ENCODE measurements around the gene KRTAP1-5. TPM values are rescaled to one million over a fixed set of nuclear protein-coding genes. Genes with fewer than 3 reads are reported as not detected.
"Not testable (repeated sequence)": the region's sequence is repeated elsewhere in the genome, so short reads cannot be mapped to it uniquely, and the experiment has no call there.

The KRTAP1-5 gene
- polyA plus RNA-seq, 12 donors: not detected

- DNase-seq: no peak
These were observed 18.2 kb downstream of the KRTAP1-5 start, which contains the start of gene KRTAP3-1 for GRCh38 chr17:41008811-41009210. TSS of gene KRTAP3-1 (minus strand) at chr17:41009128. CDS start at chr17:41009074, 54 bp downstream.

- no peak for DNase-seq
These were observed 22.6 kb downstream of the KRTAP1-5 start for GRCh38 chr17:41004397-41004796.

DNA sequence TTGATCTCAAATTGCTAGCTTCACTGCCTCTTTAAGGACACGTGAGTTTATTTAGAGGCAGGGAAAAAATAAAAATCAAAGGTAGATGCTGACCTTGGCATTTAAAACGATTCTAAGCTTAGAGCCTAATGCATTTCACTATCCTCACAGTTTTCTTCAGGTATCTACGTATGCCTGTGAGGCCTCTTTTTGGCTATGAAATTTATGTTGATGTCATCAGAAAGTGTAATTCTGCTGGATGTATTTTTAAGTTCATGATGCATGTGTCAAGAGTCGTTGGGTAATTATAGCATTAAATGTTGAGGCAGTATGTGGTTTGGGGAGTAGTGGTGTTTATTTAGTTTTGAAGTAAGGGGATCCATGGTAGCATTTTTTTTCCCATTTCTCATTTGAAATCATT, 23.1 kb downstream of the KRTAP1-5 start:
- DNase-seq: no peak

- DNase-seq: no peak
These were observed 24.2 kb downstream of the KRTAP1-5 start for GRCh38 chr17:41002814-41003213.

- DNase-seq: no peak
These were observed 25.2 kb downstream of the KRTAP1-5 start for GRCh38 chr17:41001795-41002194.

GRCh38 chr17:40999563-40999962, 27.4 kb downstream of the KRTAP1-5 start, which contains the start of gene KRTAP3-2:
TSS of gene KRTAP3-2 (minus strand) at chr17:40999906. CDS start at chr17:40999853, 53 bp downstream.
- not testable (repeated sequence) for DNase-seq

GRCh38 chr17:40997361-40997760, 29.6 kb downstream of the KRTAP1-5 start:
- no peak for DNase-seq

GRCh38 chr17:40996829-40997228, 30.2 kb downstream of the KRTAP1-5 start:
- DNase-seq: no peak

DNA sequence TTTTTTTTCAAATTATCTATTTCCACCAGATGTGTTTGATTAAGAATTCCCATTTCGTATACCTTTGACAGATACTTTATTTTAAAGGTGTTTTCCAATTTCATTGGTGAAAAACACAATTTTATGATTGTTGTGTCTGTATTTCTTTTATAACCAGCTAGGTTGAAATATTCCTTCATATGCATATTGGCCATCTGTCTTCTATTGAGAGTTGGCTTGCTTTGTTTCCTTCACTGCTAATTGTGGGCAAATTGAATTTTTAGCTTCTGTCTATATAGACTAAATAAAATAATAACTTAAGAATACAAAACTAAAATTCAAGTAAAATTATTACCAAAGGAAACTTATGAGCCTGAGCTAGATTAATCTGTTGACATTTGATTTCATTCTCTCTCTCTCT, 31.9 kb downstream of the KRTAP1-5 start:
- DNase-seq: no peak

GRCh38 chr17:40993839-40994238, 33.2 kb downstream of the KRTAP1-5 start, which contains the start of gene KRTAP3-3:
TSS of gene KRTAP3-3 (minus strand) at chr17:40994164. CDS start at chr17:40994097, 67 bp downstream.
- no peak for DNase-seq

- no peak for DNase-seq
These were observed 33.9 kb downstream of the KRTAP1-5 start for GRCh38 chr17:40993084-40993483.

DNA sequence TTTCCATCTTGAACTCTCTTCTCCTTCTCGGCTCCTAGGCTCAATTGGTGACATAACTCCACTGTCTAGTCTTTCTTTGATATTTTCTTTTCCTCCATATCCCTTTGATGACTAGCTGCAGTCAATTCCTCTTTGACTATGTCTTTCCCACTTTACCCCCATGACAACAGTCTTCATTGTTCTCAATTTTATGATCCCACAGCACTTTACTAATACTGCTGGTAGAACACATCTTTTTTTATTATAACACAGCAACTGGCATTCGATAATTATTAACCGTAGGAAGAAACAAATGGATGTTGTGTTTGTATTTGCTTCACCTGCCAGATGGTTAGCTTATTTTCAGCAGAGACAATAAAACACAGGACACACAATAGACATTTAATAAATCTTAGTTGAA, 34.3 kb downstream of the KRTAP1-5 start:
- no peak for DNase-seq

DNA sequence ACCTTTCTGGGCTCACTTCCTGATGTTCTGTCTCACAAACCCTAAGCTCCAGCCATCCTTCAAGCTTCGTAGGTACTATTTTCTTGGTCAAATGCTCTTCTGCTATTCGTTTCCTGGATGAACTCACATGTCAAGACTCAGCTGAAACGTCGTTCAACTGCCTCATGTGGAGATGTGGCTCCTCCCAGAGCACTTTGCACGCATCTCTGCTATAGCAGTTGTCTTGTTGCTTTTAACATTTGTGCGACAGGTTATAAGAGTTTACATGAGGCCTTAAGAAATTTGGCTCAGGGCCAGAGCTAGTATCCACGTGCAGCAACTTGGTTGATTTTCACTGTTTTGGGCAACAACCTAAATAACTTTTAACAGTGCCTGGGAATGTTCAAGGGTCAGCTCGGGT, 40.1 kb downstream of the KRTAP1-5 start:
- no peak for DNase-seq

- DNase-seq: no peak
These were observed 42.8 kb downstream of the KRTAP1-5 start, which contains the start of gene KRT40 for GRCh38 chr17:40984226-40984625. TSS of gene KRT40 (minus strand) at chr17:40984326. CDS start at chr17:40984273, 53 bp downstream.

DNA sequence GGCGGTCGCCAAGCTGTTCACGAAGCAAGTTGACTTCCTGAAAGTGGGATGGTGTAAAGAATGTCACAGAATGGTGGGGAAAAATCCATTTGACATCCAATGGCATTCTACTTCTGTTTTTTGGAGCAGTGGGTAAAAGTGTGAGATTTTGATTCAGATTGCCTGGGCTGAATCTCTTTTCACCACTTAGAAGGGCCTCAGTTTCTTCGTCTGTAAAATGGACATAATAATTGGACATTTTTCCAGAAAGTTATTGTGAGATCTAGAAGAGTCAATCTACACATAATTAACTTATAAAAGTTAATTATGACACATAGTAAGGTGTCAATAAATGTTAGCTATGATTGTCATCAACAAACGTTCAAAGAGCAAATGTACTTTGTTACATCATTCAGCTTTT, 45.9 kb downstream of the KRTAP1-5 start:
- DNase-seq: no peak

- peak; percentile 80 for DNase-seq
These were observed 46.4 kb downstream of the KRTAP1-5 start for GRCh38 chr17:40980596-40980995.

GRCh38 chr17:40980117-40980516, 46.9 kb downstream of the KRTAP1-5 start:
- no peak for DNase-seq

GRCh38 chr17:40978575-40979151, 48.3 kb downstream of the KRTAP1-5 start:
- DNase-seq: no peak

Other genes starting within 250 kb of the KRTAP1-5 start
- gene KRT27, start 244.7 kb downstream of the KRTAP1-5 start, polyA plus RNA-seq (ENCODE audit: insufficient read length in 12 of 12): not detected
- not detected for gene KRT28, start 227.2 kb downstream of the KRTAP1-5 start, polyA plus RNA-seq (ENCODE audit: insufficient read length in 12 of 12)
- gene KRT10, start 204.6 kb downstream of the KRTAP1-5 start, polyA plus RNA-seq (ENCODE audit: insufficient read length in 12 of 12): 1,000 to 10,000 TPM in 1 of 12 donors, 100 to 1,000 TPM in 2, 10 to 100 TPM in 8, not detected in 1; 26.9 to 1,201 (median 45.0) TPM
- 1 to 10 TPM in 1 of 12 donors, under 1 TPM in 6, not detected in 5; 0.07 to 2.8 (median 0.31) TPM for gene KRT12, start 160.0 kb downstream of the KRTAP1-5 start, polyA plus RNA-seq (ENCODE audit: insufficient read length in 12 of 12)
- 1 to 10 TPM in 1 of 12 donors, under 1 TPM in 4, not detected in 7; 0.07 to 1.9 (median 0.22) TPM for gene KRT20, start 142.0 kb downstream of the KRTAP1-5 start, polyA plus RNA-seq (ENCODE audit: insufficient read length in 12 of 12)
- 10 to 100 TPM in 3 of 12 donors, under 1 TPM in 6, not detected in 3; 0.12 to 25.1 (median 0.44) TPM for gene KRT23, start 89.6 kb downstream of the KRTAP1-5 start, polyA plus RNA-seq (ENCODE audit: insufficient read length in 12 of 12)
- 10 to 100 TPM in 1 of 12 donors, 1 to 10 TPM in 9, not detected in 2; 2.3 to 12.3 (median 6.3) TPM for gene KRT39, start 60.3 kb downstream of the KRTAP1-5 start, polyA plus RNA-seq (ENCODE audit: insufficient read length in 12 of 12)
- 10 to 100 TPM in 5 of 12 donors, 1 to 10 TPM in 5, not detected in 2; 3.1 to 16.4 (median 11.0) TPM for gene KRT40, start 42.9 kb downstream of the KRTAP1-5 start, polyA plus RNA-seq (ENCODE audit: insufficient read length in 12 of 12)
- not detected for gene KRTAP3-3, start 33.0 kb downstream of the KRTAP1-5 start, polyA plus RNA-seq (ENCODE audit: insufficient read length in 12 of 12)
- 1 to 10 TPM in 4 of 12 donors, under 1 TPM in 5, not detected in 3; 0.22 to 1.4 (median 0.86) TPM for gene KRTAP3-2, start 27.3 kb downstream of the KRTAP1-5 start, polyA plus RNA-seq (ENCODE audit: insufficient read length in 12 of 12)
- not detected for gene KRTAP3-1, start 18.1 kb downstream of the KRTAP1-5 start, polyA plus RNA-seq (ENCODE audit: insufficient read length in 12 of 12)
- gene KRTAP1-4, start 3.0 kb upstream of the KRTAP1-5 start, polyA plus RNA-seq (ENCODE audit: insufficient read length in 12 of 12): not detected
- not detected for gene KRTAP1-3, start 7.7 kb upstream of the KRTAP1-5 start, polyA plus RNA-seq (ENCODE audit: insufficient read length in 12 of 12)
- not detected for gene KRTAP1-1, start 14.2 kb upstream of the KRTAP1-5 start, polyA plus RNA-seq (ENCODE audit: insufficient read length in 12 of 12)
- gene KRTAP2-1, start 20.1 kb upstream of the KRTAP1-5 start, polyA plus RNA-seq (ENCODE audit: insufficient read length in 12 of 12): not detected
- gene KRTAP2-2, start 28.0 kb upstream of the KRTAP1-5 start, polyA plus RNA-seq (ENCODE audit: insufficient read length in 12 of 12): not detected
- under 1 TPM in 2 of 12 donors, not detected in 10; 0.49 to 0.57 TPM for gene KRTAP2-3, start 32.9 kb upstream of the KRTAP1-5 start, polyA plus RNA-seq (ENCODE audit: insufficient read length in 12 of 12)
- not detected for gene KRTAP2-4, start 38.7 kb upstream of the KRTAP1-5 start, polyA plus RNA-seq (ENCODE audit: insufficient read length in 12 of 12)
- gene KRTAP4-7, start 56.9 kb upstream of the KRTAP1-5 start, polyA plus RNA-seq (ENCODE audit: insufficient read length in 12 of 12): not detected
- not detected for gene KRTAP4-8, start 70.9 kb upstream of the KRTAP1-5 start, polyA plus RNA-seq (ENCODE audit: insufficient read length in 12 of 12)
- not detected for gene KRTAP4-16, start 75.0 kb upstream of the KRTAP1-5 start, polyA plus RNA-seq (ENCODE audit: insufficient read length in 12 of 12)
- gene KRTAP4-9, start 78.2 kb upstream of the KRTAP1-5 start, polyA plus RNA-seq (ENCODE audit: insufficient read length in 12 of 12): not detected
- gene KRTAP4-11, start 91.2 kb upstream of the KRTAP1-5 start, polyA plus RNA-seq (ENCODE audit: insufficient read length in 12 of 12): not detected
- gene KRTAP4-12, start 97.0 kb upstream of the KRTAP1-5 start, polyA plus RNA-seq (ENCODE audit: insufficient read length in 12 of 12): not detected
- not detected for gene KRTAP4-6, start 113.3 kb upstream of the KRTAP1-5 start, polyA plus RNA-seq (ENCODE audit: insufficient read length in 12 of 12)
- gene KRTAP4-5, start 122.6 kb upstream of the KRTAP1-5 start, polyA plus RNA-seq (ENCODE audit: insufficient read length in 12 of 12): not detected
- not detected for gene KRTAP4-4, start 133.5 kb upstream of the KRTAP1-5 start, polyA plus RNA-seq (ENCODE audit: insufficient read length in 12 of 12)
- gene KRTAP4-3, start 141.0 kb upstream of the KRTAP1-5 start, polyA plus RNA-seq (ENCODE audit: insufficient read length in 12 of 12): not detected
- not detected for gene KRTAP4-2, start 151.0 kb upstream of the KRTAP1-5 start, polyA plus RNA-seq (ENCODE audit: insufficient read length in 12 of 12)
- gene KRTAP4-1, start 157.7 kb upstream of the KRTAP1-5 start, polyA plus RNA-seq (ENCODE audit: insufficient read length in 12 of 12): not detected
- gene KRTAP9-1, start 162.7 kb upstream of the KRTAP1-5 start, polyA plus RNA-seq (ENCODE audit: insufficient read length in 12 of 12): not detected
- gene KRTAP9-2, start 199.4 kb upstream of the KRTAP1-5 start, polyA plus RNA-seq (ENCODE audit: insufficient read length in 12 of 12): not detected
- gene KRTAP9-3, start 205.2 kb upstream of the KRTAP1-5 start, polyA plus RNA-seq (ENCODE audit: insufficient read length in 12 of 12): not detected
- not detected for gene KRTAP9-8, start 210.8 kb upstream of the KRTAP1-5 start, polyA plus RNA-seq (ENCODE audit: insufficient read length in 12 of 12)
- not detected for gene KRTAP9-4, start 222.5 kb upstream of the KRTAP1-5 start, polyA plus RNA-seq (ENCODE audit: insufficient read length in 12 of 12)
- gene KRTAP9-9, start 228.2 kb upstream of the KRTAP1-5 start, polyA plus RNA-seq (ENCODE audit: insufficient read length in 12 of 12): not detected
- gene KRTAP9-6, start 238.2 kb upstream of the KRTAP1-5 start, polyA plus RNA-seq (ENCODE audit: insufficient read length in 12 of 12): under 1 TPM in 7 of 12 donors, not detected in 5; 0.11 to 0.65 (median 0.24) TPM
- not detected for gene KRTAP9-7, start 248.5 kb upstream of the KRTAP1-5 start, polyA plus RNA-seq (ENCODE audit: insufficient read length in 12 of 12)

Measured in muscle of arm (tissue), 12 donors.